Cardiac muscle cell (in vitro differentiated cells and primary cell): ENCODE measurements around the gene CFAP221. TPM values are rescaled to one million over a fixed set of nuclear protein-coding genes. Genes with fewer than 3 reads are reported as not detected.
"Not testable (repeated sequence)": the region's sequence is repeated elsewhere in the genome, so short reads cannot be mapped to it uniquely, and the experiment has no call there.

Source experiments
- DNase-seq, 2 donors: peaks; one replicate each; pipeline versions ENCODE4 v3.0.0 to v3.0.0-alpha.2; 2010 to 2017; ENCODE audit warnings: low read depth in 1 of 2, low spot score in 1 of 2
- H3K27ac ChIP-seq: fragments of 200-600 bp; sonication (generic); 2 replicates; pipeline ENCODE4 v1.5.1; 2016
- H3K27me3 ChIP-seq: fragments of 200-600 bp; sonication (generic); 2 replicates; pipeline ENCODE4 v1.6.0; 2016; ENCODE audit warnings: control low read depth
- H3K36me3 ChIP-seq: fragments of 200-600 bp; sonication (generic); 2 replicates; pipeline ENCODE4 v1.5.1; 2016; ENCODE audit warnings: control low read depth
- H3K4me1 ChIP-seq: fragments of 200-600 bp; sonication (generic); 2 replicates; pipeline ENCODE4 v1.8.1; 2017; ENCODE audit warnings: low read depth, mild to moderate bottlenecking, mixed run types
- H3K4me3 ChIP-seq: fragments of 200-600 bp; sonication (generic); 2 replicates; pipeline ENCODE4 v1.5.1; 2016; ENCODE audit warnings: mild to moderate bottlenecking
- H3K9me3 ChIP-seq: fragments of 200-600 bp; sonication (generic); 2 replicates; pipeline ENCODE4 v1.5.1; 2017; ENCODE audit warnings: low read depth, mild to moderate bottlenecking, control low read depth
- CTCF ChIP-seq: IDR thresholded peaks from 2 replicates; pipeline ENCODE4 v1.5.1; 2012; ENCODE audit warnings: low read depth, mild to moderate bottlenecking, low read length
- polyA plus RNA-seq: library from polyadenylated mRNA; unstranded; fragments of >200 nt; fragmentation: Nextera tagmentation; extraction: Ambion mirVana; gene quantifications from 2 replicates; pipeline ENCODE4 v1.2.1, GENCODE V29; 2016
- total RNA-seq: library from RNA; depleted of rRNA; stranded (reverse); fragments of >200 nt; gene quantifications from 2 replicates; pipeline ENCODE4 v1.2.3, GENCODE V29; 2016

The CFAP221 gene
- total and polyA plus RNA-seq, 2 experiments from 2014 or later, result 12.9 to 13.6 TPM

- no peak for DNase-seq
- no peak for TF ChIP-seq CTCF
- H3K9me3 ChIP-seq, result no peaks in the 10 kb centered on the region
- H3K27ac ChIP-seq, result no peak overlapping the region
- H3K4me3 ChIP-seq, result no peak overlapping the region
- H3K4me1 ChIP-seq, result no peaks in the 10 kb centered on the region
- H3K36me3 ChIP-seq, result no peaks in the 10 kb centered on the region
- no peaks in the 10 kb centered on the region for H3K27me3 ChIP-seq
These were observed 64.3 kb downstream of the CFAP221 start for GRCh38 chr2:119608553-119608952.

- TF ChIP-seq CTCF, result no peak
- no peak overlapping the region for H3K4me3 ChIP-seq
- no peaks in the 10 kb centered on the region for H3K36me3 ChIP-seq
- no peaks in the 10 kb centered on the region for H3K4me1 ChIP-seq
- H3K9me3 ChIP-seq, result no peaks in the 10 kb centered on the region
- no peak overlapping the region for H3K27ac ChIP-seq
- no peak for DNase-seq
- H3K27me3 ChIP-seq, result no peaks in the 10 kb centered on the region
These were observed 65.1 kb downstream of the CFAP221 start for GRCh38 chr2:119609337-119609736.

GRCh38 chr2:119614140-119614539, 69.9 kb downstream of the CFAP221 start:
- not testable (repeated sequence) for H3K4me3 ChIP-seq, H3K27ac ChIP-seq, H3K27me3 ChIP-seq, H3K9me3 ChIP-seq, DNase-seq, H3K4me1 ChIP-seq, H3K36me3 ChIP-seq

- Histone ChIP-seq H3K4me1 (no peaks in the 10 kb centered on the region), H3K4me3 (no peak overlapping the region), H3K27me3 (no peaks in the 10 kb centered on the region), H3K9me3 (no peaks in the 10 kb centered on the region), H3K27ac (no peak overlapping the region), H3K36me3 (no peaks in the 10 kb centered on the region)
- no peak for TF ChIP-seq CTCF
- no peak for DNase-seq
These were observed 72.2 kb downstream of the CFAP221 start for GRCh38 chr2:119616421-119616820.

- no peak for DNase-seq
- Histone ChIP-seq H3K9me3 (no peaks in the 10 kb centered on the region), H3K36me3 (no peaks in the 10 kb centered on the region), H3K4me3 (no peak overlapping the region), H3K4me1 (no peaks in the 10 kb centered on the region), H3K27ac (no peak overlapping the region), H3K27me3 (no peaks in the 10 kb centered on the region)
- TF ChIP-seq CTCF, result no peak
These were observed 73.2 kb downstream of the CFAP221 start for GRCh38 chr2:119617455-119617854.

GRCh38 chr2:119618725-119619124, 74.5 kb downstream of the CFAP221 start:
- not testable (repeated sequence) for H3K4me1 ChIP-seq, H3K27me3 ChIP-seq, H3K36me3 ChIP-seq, H3K4me3 ChIP-seq, DNase-seq, H3K9me3 ChIP-seq, H3K27ac ChIP-seq

- Histone ChIP-seq H3K4me3 (no peak overlapping the region), H3K36me3 (no peaks in the 10 kb centered on the region), H3K9me3 (peaks cover 6% of the 10 kb centered on the region), H3K27ac (no peak overlapping the region), H3K4me1 (no peaks in the 10 kb centered on the region), H3K27me3 (no peaks in the 10 kb centered on the region)
- TF ChIP-seq CTCF, result no peak
- DNase-seq, result no peak
These were observed 81.0 kb downstream of the CFAP221 start for GRCh38 chr2:119625226-119625625.
